ENCODE results near the gene OXGR1. TPM values are rescaled to one million over a fixed set of nuclear protein-coding genes. Genes with fewer than 3 reads are reported as not detected.

Gene OXGR1
- total and polyA plus RNA-seq, 2 donors (not counting 3 experiments of a cell fraction or from before 2014, with no cell fraction given): not detected

GRCh38 chr13:96991072-96991471 lies 3.2 kb downstream of the OXGR1 start:
- Histone ChIP-seq H3K36me3 (ENCODE audit: control insufficient read depth in 2 of 2, extremely low read depth in 1 of 2, insufficient read depth in 2 of 2, low read length in 2 of 2) (no peaks in the 10 kb centered on the region), H4K20me1 (replicated peaks; ENCODE audit: control insufficient read depth, extremely low read depth, insufficient read depth, low read length) (no peaks in the 10 kb centered on the region), H3K27ac (ENCODE audit: insufficient read depth, low read depth, low read length) (no peak overlapping the region), H3K27me3 (ENCODE audit: control insufficient read depth in 2 of 2, insufficient read depth in 2 of 2, low read length in 2 of 2) (peaks cover 58 to 66% of the 10 kb centered on the region in 2 experiments), H3K9me3 (replicated peaks; ENCODE audit: control insufficient read depth, insufficient read depth, low read length) (no peaks in the 10 kb centered on the region), H3K9ac (replicated peaks; ENCODE audit: extremely low read depth, insufficient read depth, low read length) (no peak overlapping the region), H2AFZ (ENCODE audit: low read depth, low read length) (no peak overlapping the region), H3K4me1 (ENCODE audit: control insufficient read depth, extremely low read depth, insufficient read depth, low read length) (no peaks in the 10 kb centered on the region), H3K79me2 (ENCODE audit: control insufficient read depth, insufficient read depth, low read length) (no peaks in the 10 kb centered on the region), H3K9me1 (replicated peaks; ENCODE audit: control insufficient read depth, extremely low read depth, insufficient read depth, low read length) (no peaks in the 10 kb centered on the region), H3K4me2 (ENCODE audit: insufficient read depth, low read length) (no peak overlapping the region), H3K4me3 (replicated peaks in 1 of 3; ENCODE audit: insufficient read depth in 1 of 3, low read depth in 1 of 3, low read length in 3 of 3) (no peak overlapping the region)
- TF ChIP-seq GATA2 (IDR thresholded peaks at IDR 0.05; ENCODE audit: insufficient read depth, insufficient read length, low read depth, low read length): no peak
- no peak for TF ChIP-seq EZH2 (IDR thresholded peaks at IDR 0.05; ENCODE audit: borderline replicate concordance, low read depth, low read length, severe bottlenecking)
- TF ChIP-seq POLR2AphosphoS5 (IDR thresholded peaks at IDR 0.05; ENCODE audit: insufficient read depth, low read depth, low read length): no peak
- TF ChIP-seq MAX (IDR thresholded peaks at IDR 0.05; ENCODE audit: insufficient read depth, insufficient read length): no peak
- no peak for TF ChIP-seq CTCF (IDR thresholded peaks at IDR 0.05; ENCODE audit: extremely low read depth in 1 of 2, insufficient read depth in 1 of 2, low read depth in 1 of 2, low read length in 2 of 2)
- BruUV-seq (replicated peaks): no TSS peak
- FAIRE-seq (no peak), DNase-seq (ENCODE audit: low read depth, low spot score) (no peak)
- CTCF ChIA-PET: interaction anchor here (0.7 to 3.6 kb wide), 5 partner anchors 8 to 424 kb away, joined by 3 to 17 read pairs (median 3); no protein-coding TSS in a partner anchor
- dilution Hi-C loops (cut with MboI; ENCODE audit: extremely low pct_ligation_motif_present, low sequenced_read_pairs) (no loop called here), intact Hi-C loops (cut with micrococcal nuclease) (no loop called here)
- POLR2A ChIA-PET: interaction anchor here (0.5 kb wide), 1 partner anchor 1873 kb away, joined by 3 read pairs; no protein-coding TSS in a partner anchor
